NCI-H2081 (cell line): Measurements from ENCODE around the gene ISG15.
"Not testable (repeated sequence)": the region's sequence is repeated elsewhere in the genome, so short reads cannot be mapped to it uniquely, and the experiment has no call there.

Experiments
- DNase-seq, 2 experiments: peaks; one replicate each; lab custom pipeline; 2025; lab: John Stamatoyannopoulos, UW

ISG15 gene

GRCh38 chr1:1046767-1047166, 33.5 kb downstream of the ISG15 start:
- DNase-seq = no peak

- DNase-seq = no peak
These were observed 34.1 kb downstream of the ISG15 start for GRCh38 chr1:1047407-1047806.

GRCh38 chr1:1047963-1048362, 34.7 kb downstream of the ISG15 start:
- no peak for DNase-seq

- peak in 1 of 2 experiments; percentile 32 for DNase-seq
These were observed 35.5 kb downstream of the ISG15 start for GRCh38 chr1:1048765-1049164.

DNA sequence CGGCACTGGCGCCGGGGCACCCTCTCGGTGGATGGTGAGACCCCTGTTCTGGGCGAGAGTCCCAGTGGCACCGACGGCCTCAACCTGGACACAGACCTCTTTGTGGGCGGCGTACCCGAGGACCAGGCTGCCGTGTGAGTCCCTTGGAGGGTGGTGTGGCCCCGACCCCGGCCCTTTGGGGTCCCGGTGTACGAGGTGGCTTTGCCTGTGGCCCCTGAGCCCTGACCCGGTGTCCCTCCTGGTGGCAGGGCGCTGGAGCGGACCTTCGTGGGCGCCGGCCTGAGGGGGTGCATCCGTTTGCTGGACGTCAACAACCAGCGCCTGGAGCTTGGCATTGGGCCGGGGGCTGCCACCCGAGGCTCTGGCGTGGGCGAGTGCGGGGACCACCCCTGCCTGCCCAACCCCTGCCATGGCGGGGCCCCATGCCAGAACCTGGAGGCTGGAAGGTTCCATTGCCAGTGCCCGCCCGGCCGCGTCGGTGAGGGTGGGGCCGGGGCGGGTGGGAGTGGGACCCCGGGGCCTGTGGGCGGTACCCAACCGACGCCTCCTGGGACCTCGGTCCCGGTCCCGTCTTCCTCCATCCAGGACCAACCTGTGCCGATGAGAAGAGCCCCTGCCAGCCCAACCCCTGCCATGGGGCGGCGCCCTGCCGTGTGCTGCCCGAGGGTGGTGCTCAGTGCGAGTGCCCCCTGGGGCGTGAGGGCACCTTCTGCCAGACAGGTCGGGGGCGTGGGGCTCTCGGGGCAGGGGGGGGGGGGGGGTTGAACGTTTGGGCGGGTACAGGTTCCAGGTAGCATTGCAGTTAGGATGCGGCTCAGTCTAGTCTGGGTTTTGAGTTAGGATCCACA, 36.2 kb downstream of the ISG15 start:
- no peak for DNase-seq

DNA sequence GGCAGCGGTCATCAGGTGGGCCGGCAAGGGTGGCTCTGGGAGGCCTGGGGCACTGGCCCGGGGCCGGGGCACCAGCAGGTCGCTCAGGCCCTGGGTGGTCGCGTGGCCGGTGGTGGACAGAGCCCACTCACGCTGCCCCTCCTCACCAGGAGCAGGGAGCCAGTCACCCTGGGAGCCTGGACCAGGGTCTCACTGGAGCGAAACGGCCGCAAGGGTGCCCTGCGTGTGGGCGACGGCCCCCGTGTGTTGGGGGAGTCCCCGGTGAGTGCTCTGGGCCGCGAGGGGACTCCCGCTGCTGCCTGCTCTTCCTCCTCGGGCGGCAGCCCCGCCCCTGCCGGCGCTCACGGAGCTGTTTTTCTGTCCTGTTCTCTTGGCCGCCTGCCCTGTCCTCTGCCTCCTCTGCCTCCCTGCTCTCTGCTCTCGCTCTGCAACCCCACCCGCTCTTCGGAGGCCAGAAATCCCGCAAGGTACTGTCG, 37.3 kb downstream of the ISG15 start:
- DNase-seq = peak in 1 of 2 experiments; percentile 27

DNA sequence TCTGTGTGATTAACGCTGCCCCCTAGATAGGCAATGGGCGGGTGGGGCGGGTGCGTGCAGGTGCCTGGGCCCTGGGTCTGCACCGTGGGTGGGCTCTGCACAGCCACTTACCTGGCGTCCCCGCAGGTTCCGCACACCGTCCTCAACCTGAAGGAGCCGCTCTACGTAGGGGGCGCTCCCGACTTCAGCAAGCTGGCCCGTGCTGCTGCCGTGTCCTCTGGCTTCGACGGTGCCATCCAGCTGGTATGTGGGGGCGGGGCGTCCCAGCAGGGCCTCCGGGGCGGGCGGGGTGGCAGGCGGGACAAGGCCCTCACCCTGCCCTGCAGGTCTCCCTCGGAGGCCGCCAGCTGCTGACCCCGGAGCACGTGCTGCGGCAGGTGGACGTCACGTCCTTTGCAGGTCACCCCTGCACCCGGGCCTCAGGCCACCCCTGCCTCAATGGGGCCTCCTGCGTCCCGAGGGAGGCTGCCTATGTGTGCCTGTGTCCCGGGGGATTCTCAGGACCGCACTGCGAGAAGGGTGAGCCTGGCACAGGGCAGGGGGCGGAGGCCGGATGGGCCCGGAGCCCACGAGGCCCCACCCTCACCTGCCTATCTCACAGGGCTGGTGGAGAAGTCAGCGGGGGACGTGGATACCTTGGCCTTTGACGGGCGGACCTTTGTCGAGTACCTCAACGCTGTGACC, 38.0 kb downstream of the ISG15 start:
- DNase-seq = peak in 1 of 2 experiments; percentile 27

GRCh38 chr1:1052003-1052840, 38.9 kb downstream of the ISG15 start:
- no peak for DNase-seq

DNA sequence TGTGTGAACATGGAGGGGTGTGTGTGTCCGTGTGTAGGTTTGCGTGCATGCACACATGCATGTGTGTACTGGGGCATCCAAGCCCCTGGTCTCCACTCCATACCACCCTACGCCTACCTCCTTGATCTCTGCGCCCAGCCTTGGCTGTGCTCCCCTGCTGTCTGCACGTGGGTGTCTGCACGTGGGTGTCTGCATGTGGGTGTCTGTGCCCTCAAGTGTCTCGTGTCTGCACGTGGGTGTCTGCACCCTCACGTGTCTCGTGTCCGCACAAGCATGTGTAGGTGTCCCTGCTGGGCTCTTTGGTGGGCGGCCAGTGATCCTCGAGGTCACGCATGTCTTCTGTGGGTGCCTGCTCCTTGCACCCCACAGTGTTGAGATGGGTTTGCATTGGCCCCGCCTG, 39.7 kb downstream of the ISG15 start:
- no peak for DNase-seq

GRCh38 chr1:1053682-1054081, 40.4 kb downstream of the ISG15 start:
- DNase-seq = no peak

DNA sequence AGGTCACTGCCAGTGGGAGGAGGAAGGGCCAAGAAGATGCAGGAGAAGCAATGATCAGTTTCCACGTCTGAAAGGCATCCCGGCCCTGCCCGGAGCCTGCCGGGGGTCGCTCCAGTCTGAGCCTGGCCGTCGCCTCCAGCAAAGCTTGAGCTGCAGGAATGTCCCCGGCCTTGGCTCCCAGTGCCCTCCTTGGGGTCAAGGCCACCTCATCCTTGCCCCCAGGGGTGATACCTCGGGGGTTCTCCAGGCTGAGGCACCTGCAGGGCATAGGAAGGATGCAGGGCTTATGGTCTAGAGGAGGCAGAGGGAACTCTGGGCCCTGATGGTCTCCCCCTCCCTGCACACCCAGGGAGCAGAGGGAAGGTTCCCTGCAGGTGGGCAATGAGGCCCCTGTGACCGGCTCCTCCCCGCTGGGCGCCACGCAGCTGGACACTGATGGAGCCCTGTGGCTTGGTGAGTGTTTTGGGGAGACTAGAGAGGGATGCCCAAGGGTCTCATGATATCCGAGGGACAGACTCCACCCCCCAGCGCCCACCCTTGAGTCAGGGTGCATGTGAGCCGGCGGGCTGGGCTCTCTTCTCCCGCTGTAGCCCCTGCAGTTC, 40.9 kb downstream of the ISG15 start:
- DNase-seq = no peak

DNA sequence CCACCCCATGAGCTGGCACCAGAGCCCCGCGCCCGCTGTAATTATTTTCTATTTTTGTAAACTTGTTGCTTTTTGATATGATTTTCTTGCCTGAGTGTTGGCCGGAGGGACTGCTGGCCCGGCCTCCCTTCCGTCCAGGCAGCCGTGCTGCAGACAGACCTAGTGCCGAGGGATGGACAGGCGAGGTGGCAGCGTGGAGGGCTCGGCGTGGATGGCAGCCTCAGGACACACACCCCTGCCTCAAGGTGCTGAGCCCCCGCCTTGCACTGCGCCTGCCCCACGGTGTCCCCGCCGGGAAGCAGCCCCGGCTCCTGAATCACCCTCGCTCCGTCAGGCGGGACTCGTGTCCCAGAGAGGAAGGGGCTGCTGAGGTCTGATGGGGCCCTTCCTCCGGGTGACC, 41.7 kb downstream of the ISG15 start:
- DNase-seq = no peak

DNA sequence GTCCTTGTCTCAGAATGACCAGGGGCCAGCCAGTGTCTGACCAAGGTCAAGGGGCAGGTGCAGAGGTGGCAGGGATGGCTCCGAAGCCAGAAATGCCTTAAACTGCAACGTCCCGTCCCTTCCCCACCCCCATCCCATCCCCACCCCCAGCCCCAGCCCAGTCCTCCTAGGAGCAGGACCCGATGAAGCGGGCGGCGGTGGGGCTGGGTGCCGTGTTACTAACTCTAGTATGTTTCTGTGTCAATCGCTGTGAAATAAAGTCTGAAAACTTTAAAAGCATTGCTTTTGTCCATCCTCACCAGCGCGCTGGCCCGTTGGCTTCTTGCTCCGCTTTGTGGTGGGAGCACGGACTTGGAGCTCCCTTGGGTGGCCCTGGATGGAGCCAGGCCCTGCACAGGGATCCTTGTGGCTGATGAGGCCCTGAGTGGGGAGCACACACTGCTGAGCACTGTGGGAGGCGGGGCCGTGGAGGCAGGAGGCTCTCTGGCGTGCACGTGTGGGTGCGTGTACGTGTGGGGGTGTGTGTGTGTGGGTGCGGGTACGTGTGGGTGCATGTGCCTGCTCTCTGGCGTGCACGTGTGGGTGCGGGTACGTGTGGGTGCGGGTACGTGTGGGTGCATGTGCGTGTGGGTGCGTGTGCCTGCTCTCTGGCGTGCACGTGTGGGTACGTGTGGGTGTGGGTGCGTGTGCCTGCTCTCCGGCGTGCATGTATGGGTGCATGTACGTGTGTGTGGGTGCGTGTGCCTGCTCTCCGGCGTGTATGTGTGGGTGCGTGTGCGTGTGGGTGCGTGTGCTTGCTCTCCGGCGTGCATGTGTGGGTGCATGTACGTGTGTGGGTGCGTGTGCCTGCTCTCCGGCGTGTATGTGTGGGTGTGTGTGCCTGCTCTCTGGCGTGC, 42.8 kb downstream of the ISG15 start:
- DNase-seq = no peak

DNA sequence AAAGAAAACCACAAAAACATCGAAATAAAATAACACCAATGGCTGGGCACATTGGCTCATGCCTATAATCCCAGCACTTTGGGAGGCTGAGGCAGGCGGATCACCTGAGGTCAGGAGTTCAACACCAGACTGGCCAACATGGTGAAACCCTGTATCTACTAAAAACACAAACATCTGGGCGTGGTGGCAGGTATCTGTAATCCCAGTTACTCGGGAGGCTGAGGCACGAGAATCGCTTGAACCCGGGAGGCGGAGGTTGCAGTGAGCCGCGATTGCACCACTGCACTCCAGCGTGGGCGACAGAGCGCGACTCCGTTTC, 44.4 kb downstream of the ISG15 start:
- not testable (repeated sequence) for DNase-seq

GRCh38 chr1:1058088-1058905, 45.0 kb downstream of the ISG15 start:
- no peak for DNase-seq

DNA sequence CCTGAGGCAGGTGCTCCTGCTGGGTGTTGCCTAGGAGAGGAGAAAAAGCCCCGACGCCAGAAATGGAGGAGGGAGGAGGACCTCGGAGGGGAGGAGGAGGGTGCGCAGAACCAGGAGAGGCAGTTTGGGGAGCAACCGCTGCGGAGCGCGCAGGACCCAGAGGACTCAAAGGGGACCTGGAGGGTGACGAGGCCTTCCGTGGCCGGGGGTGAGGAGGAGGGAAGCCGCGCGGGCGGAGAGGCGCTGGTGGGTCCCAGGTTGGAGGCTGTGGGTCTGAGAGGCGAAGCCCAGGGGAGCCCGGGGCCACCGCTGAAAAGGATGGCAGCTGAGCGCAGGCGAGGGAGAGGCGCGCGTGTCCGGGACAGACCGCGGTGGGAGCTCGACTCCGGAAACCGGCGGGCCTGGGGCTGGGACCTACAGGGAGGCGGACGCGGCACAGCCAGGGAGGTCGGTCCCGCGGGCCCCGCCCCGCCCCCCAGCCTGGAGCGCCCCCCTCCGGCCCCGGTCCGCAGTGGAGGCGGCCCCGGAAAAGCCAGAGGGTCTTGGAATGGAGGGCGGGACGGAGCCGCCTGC, 45.7 kb downstream of the ISG15 start:
- DNase-seq = no peak

GRCh38 chr1:1059494-1060280, 46.4 kb downstream of the ISG15 start:
- peak; percentile 60 to 77 for DNase-seq

DNA sequence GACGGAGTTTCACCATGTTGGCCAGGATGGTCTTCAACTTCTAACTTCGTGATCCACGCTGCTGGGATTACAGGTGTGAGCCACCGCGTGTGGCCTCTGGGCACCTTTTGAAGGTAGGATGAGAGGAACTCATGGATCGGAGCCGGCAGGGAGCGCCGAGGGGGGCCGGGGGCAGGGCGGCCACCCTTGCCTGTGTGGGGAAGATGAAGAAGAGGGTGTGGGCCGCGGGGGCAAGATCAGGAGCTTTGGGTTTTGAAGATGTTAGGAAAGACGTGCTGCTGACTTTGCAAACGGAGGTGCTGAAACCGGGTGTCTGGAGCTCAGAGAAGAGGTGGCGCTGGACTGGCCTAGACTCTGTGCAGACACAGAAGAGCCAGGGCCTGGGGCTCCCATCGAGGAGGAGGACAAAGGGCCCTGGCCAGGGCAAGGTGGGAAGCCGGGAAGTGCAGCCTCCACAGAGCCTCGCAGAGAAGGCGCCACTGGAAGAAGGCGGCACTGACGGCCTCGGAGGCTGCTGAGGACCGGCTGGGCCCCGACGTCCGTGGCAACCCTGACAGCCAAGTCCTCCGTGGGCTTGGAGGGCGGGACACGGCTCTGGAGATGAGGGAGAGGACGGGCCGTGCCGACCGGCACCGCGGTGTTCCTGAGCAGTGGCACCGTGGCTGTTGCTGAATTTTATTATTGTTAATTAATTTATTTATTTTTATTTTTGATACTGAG, 47.1 kb downstream of the ISG15 start:
- DNase-seq = no peak
